M059J (cell line): ENCODE results near the gene CAV1. TPM values are rescaled to one million over a fixed set of nuclear protein-coding genes. Genes with fewer than 3 reads are reported as not detected.

Experiments
- total RNA-seq: library from RNA; depleted of rRNA; stranded (reverse); fragments of >200 nt; shearing (Covaris generic); gene quantifications from 2 replicates; pipeline ENCODE4 v1.2.3, GENCODE V29; 2014; rRNA removed

CAV1 gene
- total RNA-seq, 1 experiment from 2014 or later: 413 TPM

Other genes with a start within 250 kb of the CAV1 start
- 151 and 165 TPM in 2 replicates for gene CAV2, start 25.3 kb upstream of the CAV1 start, total RNA-seq
- gene MET, start 147.2 kb downstream of the CAV1 start, total RNA-seq: 131 and 199 TPM in 2 replicates